Superior temporal gyrus (tissue), 1 donor: ENCODE results near the gene ZNF385D.
"Not testable (repeated sequence)": the region's sequence is repeated elsewhere in the genome, so short reads cannot be mapped to it uniquely, and the experiment has no call there.

Experiments used
- DNase-seq: peaks from one replicate; pipeline ENCODE4 v3.0.0-alpha.2; 2016; ENCODE audit errors: extremely low spot score

The ZNF385D gene

GRCh38 chr3:21390136-21390535 is 360.9 kb downstream of the ZNF385D start:
- no peak for DNase-seq

GRCh38 chr3:21387142-21387826 is 363.7 kb downstream of the ZNF385D start:
- DNase-seq, result not testable (repeated sequence)

- not testable (repeated sequence) for DNase-seq
These were observed 373.0 kb downstream of the ZNF385D start for GRCh38 chr3:21378036-21378435.

GRCh38 chr3:21377071-21377769 is 373.8 kb downstream of the ZNF385D start:
- no peak for DNase-seq

GRCh38 chr3:21372316-21372715 is 378.7 kb downstream of the ZNF385D start:
- no peak for DNase-seq
